GM23338 (cell line): ENCODE data around the gene TRAF2.
"Not testable (repeated sequence)": the region's sequence is repeated elsewhere in the genome, so short reads cannot be mapped to it uniquely, and the experiment has no call there.

Experiments
- CREB1 ChIP-seq: fragments of 250-450 bp; sonication (Bioruptor Pico); IDR thresholded peaks from 2 replicates; pipeline ENCODE4 v1.5.0; 2020; ENCODE audit warnings: low read depth, mild to moderate bottlenecking, moderate library complexity
- CTCF ChIP-seq, 2 experiments: fragments of 200-600 bp in 1 of 2; sonication (generic) in 1 of 2; conservative IDR thresholded peaks; 2 replicates each; pipeline versions ENCODE4 v1.5.1 to v1.6.1; 2016 to 2017; ENCODE audit warnings: antibody characterized with exemption in 2 of 2, low read depth in 2 of 2, mild to moderate bottlenecking in 2 of 2, moderate library complexity in 1 of 2
- EZH2 ChIP-seq: fragments of 200-600 bp; sonication (generic); IDR thresholded peaks from one replicate; pipeline ENCODE4 v1.8.0; 2017; ENCODE audit warnings: antibody characterized with exemption, mild to moderate bottlenecking, low read depth; ENCODE audit not compliant: unreplicated experiment
- EZH2phosphoT487 ChIP-seq: fragments of 200-600 bp; sonication (generic); IDR thresholded peaks from one replicate; pipeline ENCODE4 v1.8.1; 2018; ENCODE audit warnings: antibody characterized with exemption; ENCODE audit not compliant: unreplicated experiment
- JUNB ChIP-seq: IDR thresholded peaks from one replicate; pipeline ENCODE4 v1.6.1; 2016; ENCODE audit warnings: antibody characterized with exemption; ENCODE audit not compliant: unreplicated experiment
- POLR2AphosphoS5 ChIP-seq: IDR thresholded peaks from 2 replicates; pipeline ENCODE4 v1.6.1; 2016; ENCODE audit warnings: antibody characterized with exemption, low read depth
- REST ChIP-seq: IDR thresholded peaks from one replicate; pipeline ENCODE4 v1.6.1; 2018; ENCODE audit warnings: antibody characterized with exemption; ENCODE audit not compliant: unreplicated experiment
- STAT1 ChIP-seq: IDR thresholded peaks from one replicate; pipeline ENCODE4 v1.6.1; 2016; ENCODE audit warnings: antibody characterized with exemption; ENCODE audit not compliant: unreplicated experiment

- TF ChIP-seq EZH2phosphoT487; REST; CTCF (conservative IDR thresholded peaks at IDR 0.05; ENCODE audit: low read depth in 2 of 2); CREB1; EZH2; JUNB; STAT1: not testable (repeated sequence)
- peak; percentile 29 for TF ChIP-seq POLR2AphosphoS5
These were observed 44.5 kb upstream of the TRAF2 start for GRCh38 chr9:136841646-136842379.
